ENCODE data around the gene SNX8.

SNX8 gene

GRCh38 chr7:2295936-2296620 is 18.2 kb downstream of the SNX8 start:
- no peaks in the 10 kb centered on the region for H3K9me3 ChIP-seq (ENCODE audit: insufficient read depth, low read length, severe bottlenecking)
- TF ChIP-seq EZH2 (IDR thresholded peaks at IDR 0.05; ENCODE audit: borderline replicate concordance, low read depth, low read length, severe bottlenecking), result no peak
- no peak for TF ChIP-seq CTCF (IDR thresholded peaks at IDR 0.05; ENCODE audit: borderline replicate concordance, extremely low read depth, low read length, poor library complexity, severe bottlenecking)
- no peak overlapping the region for H2AFZ ChIP-seq (ENCODE audit: low read depth, low read length)
- peaks cover 9% of the 10 kb centered on the region; the same call in 1 of the 2 replicates for H4K20me1 ChIP-seq (ENCODE audit: insufficient read depth, low read length)
- no peak for DNase-seq
- no peak overlapping the region for H3K9ac ChIP-seq (ENCODE audit: low read depth, low read length)
- no peak overlapping the region for H3K4me3 ChIP-seq (ENCODE audit: low read depth in 1 of 2, low read length in 2 of 2)
- H3K79me2 ChIP-seq (ENCODE audit: insufficient read depth, low read length), result peaks cover 34% of the 10 kb centered on the region
- H3K4me2 ChIP-seq (ENCODE audit: insufficient read depth, low read length), result no peak overlapping the region
- H3K27me3 ChIP-seq (ENCODE audit: insufficient read depth, low read length, poor library complexity), result no peaks in the 10 kb centered on the region
- no peak for ATAC-seq (ENCODE audit: insufficient read depth, low read depth)
- no peak overlapping the region for H3K27ac ChIP-seq (ENCODE audit: low read length)
- no peaks in the 10 kb centered on the region for H3K36me3 ChIP-seq (ENCODE audit: insufficient read depth, low read length)
- no peaks in the 10 kb centered on the region for H3K4me1 ChIP-seq (ENCODE audit: insufficient read depth, low read length)

GRCh38 chr7:2290877-2291276 is 23.4 kb downstream of the SNX8 start:
- peaks cover 28% of the 10 kb centered on the region for H3K79me2 ChIP-seq (ENCODE audit: insufficient read depth, low read length)
- DNase-seq, result no peak
- no peak for ATAC-seq (ENCODE audit: insufficient read depth, low read depth)

GRCh38 chr7:2289621-2290020 is 24.6 kb downstream of the SNX8 start:
- Histone ChIP-seq H3K9ac (ENCODE audit: low read depth, low read length) (no peak overlapping the region), H3K4me1 (ENCODE audit: insufficient read depth, low read length) (no peaks in the 10 kb centered on the region), H4K20me1 (ENCODE audit: insufficient read depth, low read length) (peaks cover 4% of the 10 kb centered on the region; the same call in 1 of the 2 replicates), H2AFZ (ENCODE audit: low read depth, low read length) (no peak overlapping the region), H3K4me3 (ENCODE audit: low read depth in 1 of 2, low read length in 2 of 2) (no peak overlapping the region), H3K27ac (ENCODE audit: low read length) (no peak overlapping the region), H3K27me3 (ENCODE audit: insufficient read depth, low read length, poor library complexity) (no peaks in the 10 kb centered on the region), H3K4me2 (ENCODE audit: insufficient read depth, low read length) (no peak overlapping the region), H3K9me3 (ENCODE audit: insufficient read depth, low read length, severe bottlenecking) (no peaks in the 10 kb centered on the region), H3K36me3 (ENCODE audit: insufficient read depth, low read length) (no peaks in the 10 kb centered on the region; the same call in 1 of the 2 replicates), H3K79me2 (ENCODE audit: insufficient read depth, low read length) (peaks cover 27% of the 10 kb centered on the region)
- TF ChIP-seq CTCF (IDR thresholded peaks at IDR 0.05; ENCODE audit: borderline replicate concordance, extremely low read depth, low read length, poor library complexity, severe bottlenecking), result no peak
- TF ChIP-seq EZH2 (IDR thresholded peaks at IDR 0.05; ENCODE audit: borderline replicate concordance, low read depth, low read length, severe bottlenecking), result no peak
- DNase-seq (no peak), ATAC-seq (ENCODE audit: insufficient read depth, low read depth) (no peak)

More at GRCh38 chr7:2290877-2291276, 23.4 kb downstream of the SNX8 start:
- Histone ChIP-seq H3K36me3 (ENCODE audit: insufficient read depth, low read length) (no peaks in the 10 kb centered on the region; the same call in 1 of the 2 replicates), H3K4me2 (ENCODE audit: insufficient read depth, low read length) (no peak overlapping the region), H3K9ac (ENCODE audit: low read depth, low read length) (no peak overlapping the region), H3K4me3 (ENCODE audit: low read depth in 1 of 2, low read length in 2 of 2) (no peak overlapping the region), H3K4me1 (ENCODE audit: insufficient read depth, low read length) (no peaks in the 10 kb centered on the region), H2AFZ (ENCODE audit: low read depth, low read length) (no peak overlapping the region), H3K27me3 (ENCODE audit: insufficient read depth, low read length, poor library complexity) (no peaks in the 10 kb centered on the region), H4K20me1 (ENCODE audit: insufficient read depth, low read length) (peaks cover 4% of the 10 kb centered on the region; the same call in 1 of the 2 replicates), H3K27ac (ENCODE audit: low read length) (no peak overlapping the region), H3K9me3 (ENCODE audit: insufficient read depth, low read length, severe bottlenecking) (no peaks in the 10 kb centered on the region)
- TF ChIP-seq EZH2 (IDR thresholded peaks at IDR 0.05; ENCODE audit: borderline replicate concordance, low read depth, low read length, severe bottlenecking), result no peak
- TF ChIP-seq CTCF (IDR thresholded peaks at IDR 0.05; ENCODE audit: borderline replicate concordance, extremely low read depth, low read length, poor library complexity, severe bottlenecking), result no peak
